ENCODE results near the gene IFNGR2. TPM values are rescaled to one million over a fixed set of nuclear protein-coding genes. Genes with fewer than 3 reads are reported as not detected.

Gene IFNGR2
- total and polyA plus RNA-seq, 2 of the 13 experiments (the other 11 are each of a cell fraction or from before 2014, with no cell fraction given), result 61.3 to 117 TPM

DNA sequence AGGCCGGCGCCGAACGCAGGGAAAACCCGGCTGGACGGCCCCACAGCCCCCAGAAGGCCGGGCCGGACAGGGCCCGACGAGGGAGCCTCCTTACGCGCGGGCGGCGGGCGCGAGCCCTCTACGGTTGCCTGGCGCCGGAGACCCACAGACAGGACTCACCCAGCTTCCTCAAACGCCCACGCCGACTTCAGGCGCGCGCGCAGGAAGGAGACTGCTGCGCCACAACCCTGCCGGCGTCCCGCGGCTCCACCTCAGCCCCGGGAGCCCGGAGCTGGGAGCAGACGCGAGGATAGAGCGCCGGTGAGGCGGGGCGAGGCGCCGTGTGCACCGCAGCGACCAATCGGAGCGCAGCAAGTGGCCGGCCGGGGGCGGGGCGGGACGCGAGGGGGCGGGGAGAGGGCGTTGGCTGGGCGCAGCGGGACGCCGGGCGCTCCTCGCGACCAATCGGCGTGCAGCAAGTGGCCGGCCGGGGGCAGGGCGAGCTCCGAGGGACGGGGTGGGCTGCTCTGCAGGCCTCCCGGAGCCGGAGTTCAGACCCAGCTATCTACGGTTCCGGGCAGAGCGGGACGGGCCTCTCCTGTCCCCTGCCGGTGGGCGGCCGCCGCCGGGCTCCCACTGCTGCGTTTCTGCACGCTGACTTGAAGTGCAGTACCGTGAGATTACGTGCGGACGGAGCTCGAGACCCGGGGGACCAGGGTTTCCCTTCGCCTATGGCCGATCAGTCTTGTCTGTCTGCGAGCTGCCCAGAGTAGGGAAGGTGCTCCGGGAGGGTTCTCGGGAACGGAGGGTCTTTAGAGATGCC lies 76.7 kb downstream of the IFNGR2 start, which contains the start of gene TMEM50B (continued):
- TF ChIP-seq ZBTB49 (CRISPR knock-in tag; IDR thresholded peaks at IDR 0.05; ENCODE audit: borderline replicate concordance) (no peak), ZNF879 (CRISPR knock-in tag; IDR thresholded peaks at IDR 0.05) (no peak), ZBTB8A (CRISPR knock-in tag; IDR thresholded peaks at IDR 0.05; ENCODE audit: borderline replicate concordance, low read depth) (peak; percentile 44; the same call in 1 of the 2 replicates), ZBTB20 (CRISPR knock-in tag; IDR thresholded peaks at IDR 0.05; ENCODE audit: borderline replicate concordance, low read depth) (no peak), KLF12 (CRISPR knock-in tag; IDR thresholded peaks at IDR 0.05; ENCODE audit: borderline replicate concordance) (no peak), ARHGAP35 (CRISPR knock-in tag; IDR thresholded peaks at IDR 0.05; ENCODE audit: borderline replicate concordance) (no peak), YY1 (IDR thresholded peaks at IDR 0.05; ENCODE audit: insufficient read depth, insufficient replicate concordance, low read depth, low read length) (peak; percentile 75), NCOA5 (CRISPR knock-in tag; IDR thresholded peaks at IDR 0.05) (no peak), HNRNPLL (IDR thresholded peaks at IDR 0.05; ENCODE audit: low read depth, low read length, poor library complexity, severe bottlenecking) (peak; percentile 84), EEA1 (CRISPR knock-in tag; IDR thresholded peaks at IDR 0.05; ENCODE audit: borderline replicate concordance) (no peak), SALL1 (CRISPR knock-in tag; IDR thresholded peaks at IDR 0.05) (peak; percentile 80), IKZF4 (CRISPR knock-in tag; IDR thresholded peaks at IDR 0.05; ENCODE audit: borderline replicate concordance, low read depth, not compliant biosample characterization) (no peak), NBN (conservative IDR thresholded peaks at IDR 0.05) (no peak), ZNF44 (CRISPR knock-in tag; IDR thresholded peaks at IDR 0.05) (no peak), ZNF3 (CRISPR knock-in tag; IDR thresholded peaks at IDR 0.05) (0 out of 2 replicates have a peak, but pooled peaks have one; percentile 27), TRIM22 (IDR thresholded peaks at IDR 0.05) (no peak), ZSCAN20 (CRISPR knock-in tag; IDR thresholded peaks at IDR 0.05; ENCODE audit: borderline replicate concordance) (no peak; the same call in 1 of the 2 replicates), MYC (CRISPR knock-in tag; IDR thresholded peaks at IDR 0.05; ENCODE audit: borderline replicate concordance) (peak; percentile 29; the same call in 1 of the 2 replicates)
- TF ChIP-seq, protein P1, sequence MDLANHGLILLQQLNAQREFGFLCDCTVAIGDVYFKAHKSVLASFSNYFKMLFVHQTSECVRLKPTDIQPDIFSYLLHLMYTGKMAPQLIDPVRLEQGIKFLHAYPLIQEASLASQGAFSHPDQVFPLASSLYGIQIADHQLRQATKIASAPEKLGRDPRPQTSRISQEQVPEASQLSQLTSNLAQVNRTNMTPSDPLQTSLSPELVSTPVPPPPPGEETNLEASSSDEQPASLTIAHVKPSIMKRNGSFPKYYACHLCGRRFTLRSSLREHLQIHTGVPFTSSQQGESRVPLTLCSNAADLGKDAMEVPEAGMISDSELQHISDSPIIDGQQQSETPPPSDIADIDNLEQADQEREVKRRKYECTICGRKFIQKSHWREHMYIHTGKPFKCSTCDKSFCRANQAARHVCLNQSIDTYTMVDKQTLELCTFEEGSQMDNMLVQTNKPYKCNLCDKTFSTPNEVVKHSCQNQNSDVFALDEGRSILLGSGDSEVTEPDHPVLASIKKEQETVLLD (CRISPR knock-in tag; IDR thresholded peaks at IDR 0.05; ENCODE audit: low read depth), result peak; percentile 91
- TF ChIP-seq, protein P2, sequence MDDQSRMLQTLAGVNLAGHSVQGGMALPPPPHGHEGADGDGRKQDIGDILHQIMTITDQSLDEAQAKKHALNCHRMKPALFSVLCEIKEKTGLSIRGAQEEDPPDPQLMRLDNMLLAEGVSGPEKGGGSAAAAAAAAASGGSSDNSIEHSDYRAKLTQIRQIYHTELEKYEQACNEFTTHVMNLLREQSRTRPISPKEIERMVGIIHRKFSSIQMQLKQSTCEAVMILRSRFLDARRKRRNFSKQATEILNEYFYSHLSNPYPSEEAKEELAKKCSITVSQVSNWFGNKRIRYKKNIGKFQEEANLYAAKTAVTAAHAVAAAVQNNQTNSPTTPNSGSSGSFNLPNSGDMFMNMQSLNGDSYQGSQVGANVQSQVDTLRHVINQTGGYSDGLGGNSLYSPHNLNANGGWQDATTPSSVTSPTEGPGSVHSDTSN (CRISPR knock-in tag; IDR thresholded peaks at IDR 0.05; ENCODE audit: borderline replicate concordance), result 0 out of 2 replicates have a peak, but pooled peaks have one; percentile 27
- TF ChIP-seq, protein P3, sequence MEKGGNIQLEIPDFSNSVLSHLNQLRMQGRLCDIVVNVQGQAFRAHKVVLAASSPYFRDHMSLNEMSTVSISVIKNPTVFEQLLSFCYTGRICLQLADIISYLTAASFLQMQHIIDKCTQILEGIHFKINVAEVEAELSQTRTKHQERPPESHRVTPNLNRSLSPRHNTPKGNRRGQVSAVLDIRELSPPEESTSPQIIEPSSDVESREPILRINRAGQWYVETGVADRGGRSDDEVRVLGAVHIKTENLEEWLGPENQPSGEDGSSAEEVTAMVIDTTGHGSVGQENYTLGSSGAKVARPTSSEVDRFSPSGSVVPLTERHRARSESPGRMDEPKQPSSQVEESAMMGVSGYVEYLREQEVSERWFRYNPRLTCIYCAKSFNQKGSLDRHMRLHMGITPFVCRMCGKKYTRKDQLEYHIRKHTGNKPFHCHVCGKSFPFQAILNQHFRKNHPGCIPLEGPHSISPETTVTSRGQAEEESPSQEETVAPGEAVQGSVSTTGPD (CRISPR knock-in tag; IDR thresholded peaks at IDR 0.05), result no peak

Measured in HepG2 (cell line).